ENCODE measurements around the gene GAST.
A peak's percentile ranks its signal among the peaks of the same experiment; 100 is the strongest.

GAST gene

GRCh38 chr17:41687828-41688640, 24.1 kb upstream of the GAST start:
- Histone ChIP-seq H3K4me1 (peaks cover 0 to 32% (median 23%) of the 10 kb centered on the region in 4 donors), H3K36me3 (peaks cover 36 to 37% (median 36%) of the 10 kb centered on the region in 3 donors), H3K4me3 (peak overlapping the region; percentile 86 to 100), H3K27me3 (no peaks in the 10 kb centered on the region), H3K27ac (peak overlapping the region; percentile 100), H3K9me3 (no peaks in the 10 kb centered on the region)
- intact Hi-C loops (cut with DNase I; ENCODE audit: low total_unique reads), result no loop called here
- TF ChIP-seq, protein P1, sequence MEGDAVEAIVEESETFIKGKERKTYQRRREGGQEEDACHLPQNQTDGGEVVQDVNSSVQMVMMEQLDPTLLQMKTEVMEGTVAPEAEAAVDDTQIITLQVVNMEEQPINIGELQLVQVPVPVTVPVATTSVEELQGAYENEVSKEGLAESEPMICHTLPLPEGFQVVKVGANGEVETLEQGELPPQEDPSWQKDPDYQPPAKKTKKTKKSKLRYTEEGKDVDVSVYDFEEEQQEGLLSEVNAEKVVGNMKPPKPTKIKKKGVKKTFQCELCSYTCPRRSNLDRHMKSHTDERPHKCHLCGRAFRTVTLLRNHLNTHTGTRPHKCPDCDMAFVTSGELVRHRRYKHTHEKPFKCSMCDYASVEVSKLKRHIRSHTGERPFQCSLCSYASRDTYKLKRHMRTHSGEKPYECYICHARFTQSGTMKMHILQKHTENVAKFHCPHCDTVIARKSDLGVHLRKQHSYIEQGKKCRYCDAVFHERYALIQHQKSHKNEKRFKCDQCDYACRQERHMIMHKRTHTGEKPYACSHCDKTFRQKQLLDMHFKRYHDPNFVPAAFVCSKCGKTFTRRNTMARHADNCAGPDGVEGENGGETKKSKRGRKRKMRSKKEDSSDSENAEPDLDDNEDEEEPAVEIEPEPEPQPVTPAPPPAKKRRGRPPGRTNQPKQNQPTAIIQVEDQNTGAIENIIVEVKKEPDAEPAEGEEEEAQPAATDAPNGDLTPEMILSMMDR (IDR thresholded peaks at IDR 0.05), result no peak
- peak; percentile 57 to 78 for DNase-seq

DNA sequence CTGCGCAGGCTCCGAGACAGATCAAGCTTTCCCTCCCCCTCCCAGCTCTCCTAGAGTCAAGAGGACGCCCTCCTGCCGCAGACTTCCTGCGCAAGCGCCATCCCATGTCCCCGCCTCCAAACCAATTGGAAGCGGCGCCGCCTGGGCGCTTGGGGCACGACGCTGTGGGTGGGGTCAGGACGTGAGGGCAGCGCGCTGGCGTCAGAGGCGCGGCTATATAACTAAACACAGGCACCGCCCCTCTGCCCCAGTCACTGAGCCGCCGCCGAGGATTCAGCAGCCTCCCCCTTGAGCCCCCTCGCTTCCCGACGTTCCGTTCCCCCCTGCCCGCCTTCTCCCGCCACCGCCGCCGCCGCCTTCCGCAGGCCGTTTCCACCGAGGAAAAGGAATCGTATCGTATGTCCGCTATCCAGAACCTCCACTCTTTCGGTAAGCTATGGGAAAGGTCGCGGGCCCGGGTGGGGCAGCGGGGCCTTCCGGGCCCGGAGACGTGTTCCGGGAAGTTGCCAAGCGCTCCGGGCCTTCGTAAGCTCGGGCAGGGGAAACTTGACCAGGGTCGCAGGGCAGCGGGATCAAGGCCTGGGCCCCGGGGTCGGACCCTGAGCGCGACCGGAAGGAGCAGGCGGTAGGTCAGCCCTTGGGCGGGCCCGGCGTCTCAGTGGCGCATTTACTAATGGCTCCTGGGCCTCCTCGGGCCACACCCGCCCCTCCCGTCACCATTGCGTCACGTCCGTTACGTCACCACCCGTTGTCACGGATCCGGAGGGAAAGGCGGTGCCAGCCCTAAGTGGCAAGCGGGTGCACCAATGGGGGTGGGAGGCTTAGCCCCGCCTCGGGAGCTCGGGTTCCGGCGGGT, 23.3 kb upstream of the GAST start, which contains the start of gene EIF1:
TSS of gene EIF1 (plus strand) at position 245 of the 856 bp plus-strand sequence. CDS start at position 399, 154 bp downstream.
- Histone ChIP-seq H3K4me3 (peak within 1 kb of the TSS; percentile 86 to 100), H3K27me3 (no peaks in the 10 kb centered on the region), H3K36me3 (peaks cover 44 to 45% (median 45%) of the 10 kb centered on the region in 3 donors), H3K27ac (peak within 1 kb of the TSS; percentile 100), H3K9me3 (no peaks in the 10 kb centered on the region), H3K4me1 (peaks cover 0 to 32% (median 23%) of the 10 kb centered on the region in 4 donors)
- TF ChIP-seq, protein P1 (IDR thresholded peaks at IDR 0.05), result no peak
- peak; percentile 99 to 100 for DNase-seq
- intact Hi-C loops (cut with DNase I; ENCODE audit: low total_unique reads), result no loop called here

DNA sequence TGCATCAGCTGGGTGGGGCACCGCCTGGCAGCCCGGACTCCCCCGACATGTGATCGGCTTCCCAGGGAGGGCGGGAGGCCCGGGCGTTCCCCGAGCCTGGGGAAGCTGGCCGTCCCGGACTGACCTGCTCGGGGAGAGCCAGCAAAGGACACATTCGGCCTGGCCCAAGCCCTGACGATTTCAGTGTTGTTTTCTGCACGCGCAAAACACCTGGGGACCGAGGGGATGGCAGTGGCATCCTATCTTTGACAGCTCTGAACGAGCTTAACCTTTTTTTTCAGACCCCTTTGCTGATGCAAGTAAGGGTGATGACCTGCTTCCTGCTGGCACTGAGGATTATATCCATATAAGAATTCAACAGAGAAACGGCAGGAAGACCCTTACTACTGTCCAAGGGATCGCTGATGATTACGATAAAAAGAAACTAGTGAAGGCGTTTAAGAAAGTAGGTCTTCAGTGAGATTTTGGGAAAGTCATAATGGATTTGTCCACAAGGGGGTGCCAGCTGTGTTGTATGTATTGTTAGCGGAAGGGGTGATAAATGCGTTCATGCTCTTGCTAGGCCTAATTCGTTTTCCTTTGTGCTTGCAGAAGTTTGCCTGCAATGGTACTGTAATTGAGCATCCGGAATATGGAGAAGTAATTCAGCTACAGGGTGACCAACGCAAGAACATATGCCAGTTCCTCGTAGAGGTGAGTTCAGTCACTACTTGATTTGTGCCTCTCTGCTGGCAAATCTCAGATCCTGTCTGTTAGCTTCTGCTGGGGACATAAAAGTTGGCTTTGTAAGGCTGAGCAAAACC, 22.4 kb upstream of the GAST start:
- intact Hi-C loops (cut with DNase I; ENCODE audit: low total_unique reads), result no loop called here
- H3K36me3 ChIP-seq, result peaks cover 52 to 53% (median 53%) of the 10 kb centered on the region in 3 donors
- DNase-seq, result no peak

GRCh38 chr17:41690497-41690896, 21.6 kb upstream of the GAST start:
- intact Hi-C loops (cut with DNase I; ENCODE audit: low total_unique reads), result no loop called here
- Histone ChIP-seq H3K27me3 (no peaks in the 10 kb centered on the region), H3K4me1 (peaks cover 0 to 33% (median 23%) of the 10 kb centered on the region in 4 donors), H3K27ac (peak overlapping the region; percentile 100), H3K36me3 (peaks cover 57 to 61% (median 61%) of the 10 kb centered on the region in 3 donors), H3K9me3 (no peaks in the 10 kb centered on the region), H3K4me3 (peak overlapping the region in 1 of 2 donors; percentile 86)
- TF ChIP-seq, protein P1 (IDR thresholded peaks at IDR 0.05), result no peak
- no peak for DNase-seq

More for the DNA sequence above, 22.4 kb upstream of the GAST start:
- TF ChIP-seq, protein P1 (IDR thresholded peaks at IDR 0.05), result peak; percentile 37 to 63
- Histone ChIP-seq H3K4me3 (peak overlapping the region; percentile 86 to 100), H3K9me3 (no peaks in the 10 kb centered on the region), H3K4me1 (peaks cover 0 to 32% (median 23%) of the 10 kb centered on the region in 4 donors), H3K27me3 (no peaks in the 10 kb centered on the region), H3K27ac (peak overlapping the region; percentile 100)
